Measurements from ENCODE around the gene SCRN1. TPM values are rescaled to one million over a fixed set of nuclear protein-coding genes. Genes with fewer than 3 reads are reported as not detected.

Gene SCRN1
- total RNA-seq, 1 donor from 2014 or later, result 106 TPM

DNA sequence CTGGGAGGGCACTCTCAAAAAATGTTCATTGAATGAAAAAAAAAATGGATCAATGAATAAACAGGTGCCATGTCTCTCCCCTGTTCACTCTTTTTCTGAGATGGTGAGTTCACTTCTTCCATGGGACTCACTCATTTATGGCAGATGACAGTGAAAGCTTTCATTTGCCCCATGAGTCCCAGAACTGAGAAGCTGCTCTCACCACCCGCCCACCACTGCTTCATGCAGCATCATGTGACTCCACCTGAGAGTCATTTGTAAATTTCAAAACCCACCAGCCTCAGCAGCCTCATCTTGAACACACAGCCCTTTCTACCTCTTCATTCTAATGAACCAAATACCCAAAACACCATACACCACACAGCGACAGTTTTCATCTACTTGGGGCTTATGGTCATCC lies 64.9 kb downstream of the SCRN1 start:
- Mint-ChIP-seq H3K27me3 (ENCODE audit: unreplicated experiment) (no peaks in the 10 kb centered on the region), H3K4me3 (ENCODE audit: unreplicated experiment) (no peak overlapping the region), H3K36me3 (ENCODE audit: unreplicated experiment) (peaks cover 27% of the 10 kb centered on the region), H3K4me1 (ENCODE audit: unreplicated experiment) (no peaks in the 10 kb centered on the region), H3K9me3 (ENCODE audit: unreplicated experiment) (no peaks in the 10 kb centered on the region), H3K27ac (ENCODE audit: unreplicated experiment) (no peak overlapping the region)
- peak; percentile 11 for DNase-seq (ENCODE audit: extremely low spot score, unreplicated experiment)
- TF ChIP-seq, protein P1, sequence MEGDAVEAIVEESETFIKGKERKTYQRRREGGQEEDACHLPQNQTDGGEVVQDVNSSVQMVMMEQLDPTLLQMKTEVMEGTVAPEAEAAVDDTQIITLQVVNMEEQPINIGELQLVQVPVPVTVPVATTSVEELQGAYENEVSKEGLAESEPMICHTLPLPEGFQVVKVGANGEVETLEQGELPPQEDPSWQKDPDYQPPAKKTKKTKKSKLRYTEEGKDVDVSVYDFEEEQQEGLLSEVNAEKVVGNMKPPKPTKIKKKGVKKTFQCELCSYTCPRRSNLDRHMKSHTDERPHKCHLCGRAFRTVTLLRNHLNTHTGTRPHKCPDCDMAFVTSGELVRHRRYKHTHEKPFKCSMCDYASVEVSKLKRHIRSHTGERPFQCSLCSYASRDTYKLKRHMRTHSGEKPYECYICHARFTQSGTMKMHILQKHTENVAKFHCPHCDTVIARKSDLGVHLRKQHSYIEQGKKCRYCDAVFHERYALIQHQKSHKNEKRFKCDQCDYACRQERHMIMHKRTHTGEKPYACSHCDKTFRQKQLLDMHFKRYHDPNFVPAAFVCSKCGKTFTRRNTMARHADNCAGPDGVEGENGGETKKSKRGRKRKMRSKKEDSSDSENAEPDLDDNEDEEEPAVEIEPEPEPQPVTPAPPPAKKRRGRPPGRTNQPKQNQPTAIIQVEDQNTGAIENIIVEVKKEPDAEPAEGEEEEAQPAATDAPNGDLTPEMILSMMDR (IDR thresholded peaks at IDR 0.05), result no peak

DNA sequence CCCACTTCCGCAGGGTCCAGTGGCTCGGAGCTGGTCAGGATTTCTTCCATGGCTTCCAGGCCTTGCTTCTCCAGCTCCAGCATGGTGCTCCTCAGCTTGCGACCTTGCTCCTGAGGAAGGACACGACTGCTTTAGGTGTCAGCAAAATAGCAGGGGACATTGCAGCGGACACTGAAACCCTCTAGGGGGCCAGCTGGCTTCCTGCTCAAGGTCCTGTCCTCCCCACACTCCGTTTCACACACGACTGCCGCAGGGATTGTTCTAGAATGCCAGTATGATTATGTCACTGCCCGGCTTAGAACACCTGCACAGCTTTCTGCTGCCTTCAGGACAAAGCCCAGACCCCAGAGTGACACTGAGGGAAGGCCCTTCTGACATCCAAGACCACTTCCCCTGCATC lies 65.6 kb downstream of the SCRN1 start:
- TF ChIP-seq, protein P1 (IDR thresholded peaks at IDR 0.05), result no peak
- H3K36me3 Mint-ChIP-seq (ENCODE audit: unreplicated experiment), result peaks cover 33% of the 10 kb centered on the region
- H3K4me1 Mint-ChIP-seq (ENCODE audit: unreplicated experiment), result no peaks in the 10 kb centered on the region

DNA sequence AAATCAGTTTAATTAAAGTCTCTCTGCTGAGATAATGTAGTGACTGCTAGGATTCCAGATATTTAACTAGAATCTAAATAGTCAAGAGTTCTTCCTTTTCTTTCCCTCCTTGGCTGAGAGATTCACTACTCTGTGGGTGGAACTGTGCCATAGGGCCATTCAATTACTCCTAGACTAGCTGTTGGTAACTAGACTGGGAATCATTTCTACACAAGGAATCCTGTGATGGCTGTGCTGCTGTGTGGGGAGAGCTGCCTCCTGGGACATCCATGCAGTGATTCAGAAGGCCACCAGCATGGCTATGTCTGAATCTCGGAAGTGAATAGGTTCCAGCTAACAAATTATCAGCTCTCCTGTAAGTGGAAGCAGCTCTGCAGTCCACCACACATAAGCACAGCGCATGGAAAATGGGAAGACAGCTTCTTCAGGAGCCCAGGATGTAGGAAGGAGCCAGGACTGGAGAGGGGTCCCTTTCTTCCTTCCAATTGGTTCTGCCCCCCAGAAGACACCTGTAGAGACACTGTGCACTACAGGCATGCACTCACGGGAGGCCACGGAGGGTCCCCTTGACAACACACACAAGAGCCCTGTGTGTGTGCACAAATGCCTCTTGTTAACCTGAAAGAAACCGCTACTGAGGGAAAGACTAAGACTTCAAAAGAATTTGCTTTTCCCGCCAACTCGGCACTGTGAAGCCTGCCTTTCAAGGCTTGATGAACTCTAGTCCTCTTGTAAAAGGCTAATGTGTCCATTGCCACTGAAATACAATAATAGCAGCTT lies 66.5 kb downstream of the SCRN1 start:
- Mint-ChIP-seq H3K4me3 (ENCODE audit: unreplicated experiment) (no peak overlapping the region), H3K4me1 (ENCODE audit: unreplicated experiment) (no peaks in the 10 kb centered on the region), H3K27me3 (ENCODE audit: unreplicated experiment) (no peaks in the 10 kb centered on the region), H3K9me3 (ENCODE audit: unreplicated experiment) (no peaks in the 10 kb centered on the region), H3K36me3 (ENCODE audit: unreplicated experiment) (peaks cover 37% of the 10 kb centered on the region), H3K27ac (ENCODE audit: unreplicated experiment) (no peak overlapping the region)
- TF ChIP-seq, protein P1 (IDR thresholded peaks at IDR 0.05), result no peak
- DNase-seq (ENCODE audit: extremely low spot score, unreplicated experiment), result peak; percentile 54

More for the DNA sequence above, 65.6 kb downstream of the SCRN1 start:
- Mint-ChIP-seq H3K27ac (ENCODE audit: unreplicated experiment) (no peak overlapping the region), H3K4me3 (ENCODE audit: unreplicated experiment) (no peak overlapping the region), H3K9me3 (ENCODE audit: unreplicated experiment) (no peaks in the 10 kb centered on the region), H3K27me3 (ENCODE audit: unreplicated experiment) (no peaks in the 10 kb centered on the region)
- DNase-seq (ENCODE audit: extremely low spot score, unreplicated experiment), result peak; percentile 71

DNA sequence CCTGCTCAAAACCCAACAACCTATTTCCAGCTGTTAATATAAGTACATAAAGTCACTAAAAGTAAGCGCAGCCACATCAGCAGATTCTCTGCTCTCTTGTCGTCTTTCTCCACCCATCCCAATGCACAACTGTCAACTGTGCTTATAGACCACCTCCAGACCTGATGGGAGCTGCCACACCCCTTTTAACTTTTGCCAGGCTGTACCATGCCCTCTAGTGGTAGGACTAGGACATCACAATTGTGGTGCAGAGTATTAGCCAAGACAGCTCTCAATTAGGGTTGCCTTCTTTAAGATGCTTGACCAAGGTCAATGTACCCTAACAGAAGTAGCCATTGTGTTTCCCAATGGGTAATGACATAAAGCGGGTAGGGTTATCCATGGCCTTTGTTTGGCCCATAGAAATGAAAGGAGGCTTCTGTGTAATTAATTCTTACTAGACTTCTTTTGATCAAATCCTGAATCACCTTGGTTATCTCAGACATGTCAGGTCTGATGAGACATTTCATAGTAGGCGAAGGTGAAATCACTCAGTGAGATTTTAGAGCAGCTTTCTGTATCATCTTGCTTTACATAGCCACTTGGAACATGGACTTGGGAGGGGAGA lies 68.1 kb downstream of the SCRN1 start:
- H3K36me3 Mint-ChIP-seq (ENCODE audit: unreplicated experiment), result peaks cover 39% of the 10 kb centered on the region
- no peaks in the 10 kb centered on the region for H3K27me3 Mint-ChIP-seq (ENCODE audit: unreplicated experiment)
- no peak for DNase-seq (ENCODE audit: extremely low spot score, unreplicated experiment)
- no peaks in the 10 kb centered on the region for H3K4me1 Mint-ChIP-seq (ENCODE audit: unreplicated experiment)
- TF ChIP-seq, protein P1 (IDR thresholded peaks at IDR 0.05), result peak; percentile 89
- H3K27ac Mint-ChIP-seq (ENCODE audit: unreplicated experiment), result no peak overlapping the region
- H3K9me3 Mint-ChIP-seq (ENCODE audit: unreplicated experiment), result no peaks in the 10 kb centered on the region
- no peak overlapping the region for H3K4me3 Mint-ChIP-seq (ENCODE audit: unreplicated experiment)

DNA sequence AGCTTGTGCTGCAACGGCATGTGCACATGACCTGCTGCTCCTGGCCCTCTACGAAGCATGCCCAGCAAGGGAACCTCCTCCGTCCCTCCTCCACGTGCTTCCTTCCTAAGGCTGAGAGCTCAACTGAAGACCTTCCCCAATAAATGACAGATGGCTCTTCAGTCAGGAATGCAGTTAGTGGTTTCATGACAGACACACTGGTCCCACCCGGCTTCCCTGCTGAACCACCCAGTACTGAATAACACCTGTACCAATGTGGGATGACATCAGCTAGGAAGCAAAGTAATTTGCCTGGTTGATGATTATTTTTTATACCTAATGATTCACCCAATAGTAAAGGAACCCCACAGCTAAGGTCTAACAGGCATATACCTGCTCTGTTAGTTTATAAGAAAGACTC lies 69.1 kb downstream of the SCRN1 start:
- H3K4me1 Mint-ChIP-seq (ENCODE audit: unreplicated experiment), result peaks cover 2% of the 10 kb centered on the region
- H3K27ac Mint-ChIP-seq (ENCODE audit: unreplicated experiment), result no peak overlapping the region
- no peaks in the 10 kb centered on the region for H3K9me3 Mint-ChIP-seq (ENCODE audit: unreplicated experiment)
- no peaks in the 10 kb centered on the region for H3K27me3 Mint-ChIP-seq (ENCODE audit: unreplicated experiment)
- TF ChIP-seq, protein P1 (IDR thresholded peaks at IDR 0.05), result no peak
- peaks cover 39% of the 10 kb centered on the region for H3K36me3 Mint-ChIP-seq (ENCODE audit: unreplicated experiment)
- DNase-seq (ENCODE audit: extremely low spot score, unreplicated experiment), result no peak
- no peak overlapping the region for H3K4me3 Mint-ChIP-seq (ENCODE audit: unreplicated experiment)
